HG03045 (cell line): ENCODE results near the gene GNAL.
"Not testable (repeated sequence)": the region's sequence is repeated elsewhere in the genome, so short reads cannot be mapped to it uniquely, and the experiment has no call there.

Experiments
- ATAC-seq: cut with Tn5 transposase; IDR thresholded peaks from one replicate; pipeline ENCODE4 v1.9.1; 2021; ENCODE audit warnings: mild to moderate bottlenecking, moderate library complexity; ENCODE audit not compliant: unreplicated experiment

GNAL gene

DNA sequence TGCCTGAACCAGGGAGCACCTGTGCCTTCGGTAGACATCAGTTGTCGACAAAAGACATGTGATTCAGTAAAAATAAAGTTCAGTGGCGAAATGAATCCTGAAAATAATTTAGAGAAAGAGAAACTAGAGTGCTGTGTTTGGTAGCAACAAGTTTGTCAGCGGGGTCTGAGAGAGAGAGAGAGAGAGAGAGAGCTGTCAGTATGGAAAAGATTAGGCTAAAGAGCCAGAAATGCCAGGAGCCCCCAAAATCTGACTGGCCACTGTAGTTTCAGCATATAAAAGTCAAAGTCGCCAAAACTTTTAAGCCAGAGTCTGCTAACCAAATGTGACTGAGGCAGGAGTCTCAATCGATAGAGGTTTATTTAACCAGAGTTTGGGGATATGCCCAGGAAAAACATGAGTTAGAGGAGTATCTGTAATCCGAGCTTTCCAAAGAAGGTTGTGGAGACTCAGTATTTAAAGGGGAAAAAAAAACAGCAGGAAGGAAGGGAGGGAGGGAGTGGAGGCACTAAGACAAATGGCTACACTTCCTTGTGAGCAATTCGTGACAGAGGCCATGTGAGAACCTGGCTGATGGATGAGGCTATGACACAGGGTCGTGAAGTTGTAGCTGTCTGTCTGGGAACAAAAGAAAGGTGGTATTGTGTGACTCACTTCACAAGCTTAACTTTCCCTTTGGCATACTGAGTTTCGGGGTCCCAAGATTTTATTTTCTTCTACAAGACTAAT is 20.5 kb upstream of the GNAL start:
- no peak for ATAC-seq

DNA sequence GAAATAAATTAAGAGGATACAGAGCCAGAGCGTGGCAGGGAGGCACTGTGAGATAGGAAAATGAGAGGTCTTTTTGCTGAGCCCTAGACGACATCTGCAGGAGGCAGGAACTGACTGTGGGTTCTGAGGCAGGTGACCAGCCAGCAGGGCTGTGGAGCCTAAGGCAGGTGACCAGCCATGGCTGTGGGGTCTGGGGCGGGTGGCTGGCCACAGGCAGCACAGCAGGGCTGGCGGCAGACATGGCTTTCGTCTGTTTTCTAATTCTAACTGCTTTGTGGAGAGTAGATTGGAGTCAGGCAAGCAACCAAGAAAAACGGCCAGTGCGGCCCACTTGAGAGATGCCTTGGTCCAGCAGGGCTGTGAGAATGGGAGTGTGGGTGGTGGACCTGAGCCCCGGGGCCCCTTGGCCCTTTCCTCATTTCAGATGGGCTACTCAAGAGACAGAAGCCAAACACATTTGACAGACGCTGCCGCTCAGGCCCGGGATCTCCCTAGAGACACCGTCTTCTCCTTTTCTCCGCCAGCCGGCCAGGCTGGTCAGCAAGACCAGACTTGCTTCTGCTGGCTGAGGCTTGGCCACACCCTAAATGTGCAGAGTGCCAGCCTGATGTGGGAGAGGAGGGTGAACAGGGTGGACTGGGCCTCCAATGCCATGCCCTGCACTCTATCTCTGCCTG is 19.7 kb upstream of the GNAL start:
- no peak for ATAC-seq

DNA sequence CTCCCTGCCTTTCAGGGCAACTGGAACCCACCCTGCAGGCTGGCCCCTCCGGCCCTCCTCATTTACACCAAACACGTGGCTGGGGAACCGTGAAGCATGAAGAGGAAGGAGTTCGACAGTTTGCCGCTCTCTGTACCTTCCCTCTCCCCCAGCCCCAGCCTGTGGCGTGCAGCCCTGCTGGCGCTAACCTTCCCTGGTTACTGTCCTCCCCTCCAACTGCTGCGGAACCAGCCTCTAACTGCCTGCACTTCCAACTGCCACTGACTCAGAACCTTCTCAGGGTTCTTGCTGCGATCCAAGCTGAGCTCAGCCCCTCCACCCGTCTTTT is 19.2 kb upstream of the GNAL start:
- ATAC-seq = no peak

DNA sequence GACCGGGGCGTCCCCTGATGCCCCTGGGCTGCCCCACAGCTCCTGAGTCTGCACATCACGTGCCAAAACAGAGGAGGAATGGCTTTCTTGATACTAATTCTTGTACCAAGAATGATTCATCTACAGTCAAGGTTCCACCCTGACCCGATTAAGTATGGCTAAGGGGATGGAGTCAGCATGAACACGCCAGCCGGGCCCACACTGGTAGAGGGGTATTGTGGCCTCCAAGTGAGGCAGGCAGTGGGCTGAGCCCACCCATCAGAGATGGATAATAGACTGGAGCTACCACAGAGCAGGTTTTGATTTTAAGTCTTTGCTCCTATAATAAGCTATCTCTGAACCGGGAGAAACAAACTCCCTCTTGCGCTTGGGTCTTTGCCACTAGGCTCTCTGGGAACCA is 17.9 kb upstream of the GNAL start:
- ATAC-seq = no peak

DNA sequence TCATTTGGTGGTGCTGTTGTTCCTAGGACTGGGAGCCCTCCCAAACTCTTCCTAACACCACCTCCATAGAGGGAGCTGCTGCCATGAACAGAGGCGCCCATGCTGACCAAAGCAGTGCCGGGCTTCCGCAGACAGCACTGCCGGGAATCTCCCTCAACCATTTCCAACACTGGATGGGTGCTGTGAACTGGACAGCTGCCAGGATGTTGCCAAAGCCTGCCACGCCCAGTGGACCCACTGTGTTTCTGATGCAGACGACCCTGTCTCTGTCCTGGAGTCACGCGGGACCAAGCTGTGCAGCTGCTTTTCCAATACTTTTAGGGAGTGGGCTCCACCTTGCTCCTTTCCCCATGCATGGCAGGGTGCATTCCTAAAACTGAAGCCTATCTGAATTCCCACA is 16.9 kb upstream of the GNAL start:
- no peak for ATAC-seq

DNA sequence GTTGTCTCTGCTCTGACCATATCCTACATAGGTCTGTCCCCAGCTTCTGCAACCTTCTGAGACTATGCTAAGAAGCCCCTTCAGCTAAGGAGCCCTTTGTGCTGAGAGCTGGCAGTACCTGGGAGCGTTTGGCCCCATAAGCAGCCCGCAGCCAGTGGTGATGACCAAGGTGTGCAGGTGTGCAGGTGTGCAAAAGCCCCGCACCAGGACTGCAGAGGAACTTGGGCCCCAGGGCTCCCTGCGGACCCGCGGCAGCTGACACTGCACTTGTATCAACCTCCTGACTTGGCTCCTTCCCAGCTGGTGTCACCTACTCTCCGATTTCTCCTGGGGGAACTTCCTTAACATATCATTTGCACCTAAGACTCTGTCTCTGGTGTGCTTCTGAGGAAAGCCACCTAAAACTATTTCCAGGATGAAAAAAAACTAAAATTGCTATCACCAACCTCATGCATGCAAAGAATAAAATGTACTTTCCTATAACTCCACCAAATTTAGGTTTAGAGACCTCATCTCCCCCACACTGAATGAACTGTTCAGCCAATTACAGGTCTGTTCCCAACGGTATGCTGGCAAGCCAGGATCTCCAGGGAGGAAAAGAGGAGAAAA is 16.1 kb upstream of the GNAL start:
- ATAC-seq = no peak

DNA sequence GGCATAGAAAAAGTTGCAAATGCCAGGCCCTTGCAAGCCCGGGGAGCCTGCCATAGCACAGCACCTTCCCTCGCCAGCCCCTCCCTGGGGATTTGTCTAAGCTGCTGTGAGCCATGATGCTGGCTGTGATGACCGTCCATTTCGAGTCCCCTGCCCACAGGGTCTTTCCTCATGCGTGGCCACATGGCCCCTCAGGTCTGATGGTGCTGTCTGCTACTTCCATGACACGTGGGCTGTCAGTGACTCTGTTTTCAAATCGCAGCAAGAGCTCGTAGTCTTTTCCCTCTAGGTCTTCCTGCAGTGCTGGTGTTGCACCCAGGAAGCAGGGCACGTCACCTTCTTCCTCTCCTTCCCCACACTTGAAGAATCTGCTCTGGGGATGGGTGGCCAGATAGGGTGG is 15.5 kb upstream of the GNAL start:
- no peak for ATAC-seq

DNA sequence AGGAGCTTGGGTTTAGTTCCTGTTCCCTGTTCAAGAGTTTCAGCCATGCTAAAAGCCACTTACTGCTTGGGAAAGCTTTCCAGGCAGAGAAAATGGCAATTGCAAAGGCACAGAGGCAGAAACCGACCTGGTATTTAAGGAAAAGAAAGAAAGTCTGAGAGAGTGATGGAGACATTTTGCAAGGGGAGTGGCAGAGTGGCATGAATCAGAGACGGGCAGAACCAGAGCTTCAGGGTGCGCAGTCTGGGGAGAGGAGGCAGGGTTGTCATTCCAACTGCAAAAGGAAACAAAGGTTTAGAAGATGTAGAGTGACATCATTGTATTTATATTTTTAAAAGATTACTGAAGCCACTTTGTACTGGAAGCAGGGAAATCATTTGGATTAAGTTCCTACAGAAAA is 14.9 kb upstream of the GNAL start:
- ATAC-seq = no peak

DNA sequence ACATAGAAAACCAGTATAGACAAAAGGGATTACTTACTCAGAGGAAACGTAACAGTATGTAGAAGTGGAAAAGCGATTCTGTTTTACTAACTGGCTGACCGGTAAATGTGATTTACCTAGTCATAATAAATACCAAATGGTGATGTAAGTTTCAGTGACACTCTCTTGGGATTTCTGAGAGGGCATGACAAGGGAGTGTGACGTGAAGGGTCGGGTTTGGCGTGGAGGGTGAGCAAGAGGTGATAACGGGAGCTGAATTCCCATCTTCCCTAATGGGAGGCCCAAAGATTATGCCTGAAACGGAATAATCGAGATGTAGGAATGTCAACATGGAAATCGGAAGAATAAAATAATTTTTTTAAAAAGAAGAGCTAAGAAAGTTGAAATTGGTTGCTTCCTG is 12.7 kb upstream of the GNAL start:
- no peak for ATAC-seq

DNA sequence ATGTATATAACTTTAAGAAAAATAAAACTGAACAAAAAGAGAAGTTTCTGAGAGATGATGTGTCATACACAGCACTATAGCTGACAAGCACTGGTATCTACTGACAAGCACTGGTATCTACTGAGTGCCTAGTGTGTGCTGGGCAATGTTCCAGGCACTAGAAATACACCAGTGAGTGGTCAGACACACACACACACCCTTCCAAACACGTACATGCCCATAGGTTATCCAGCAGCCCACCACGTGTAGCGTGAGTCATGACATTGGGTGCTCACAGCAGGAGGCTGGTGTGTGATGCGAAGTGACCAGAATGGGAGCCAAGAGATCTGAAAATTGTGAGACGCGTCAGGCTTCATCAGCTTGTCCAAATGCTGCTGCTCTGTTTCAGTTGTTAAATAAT is 12.2 kb upstream of the GNAL start:
- ATAC-seq = no peak

DNA sequence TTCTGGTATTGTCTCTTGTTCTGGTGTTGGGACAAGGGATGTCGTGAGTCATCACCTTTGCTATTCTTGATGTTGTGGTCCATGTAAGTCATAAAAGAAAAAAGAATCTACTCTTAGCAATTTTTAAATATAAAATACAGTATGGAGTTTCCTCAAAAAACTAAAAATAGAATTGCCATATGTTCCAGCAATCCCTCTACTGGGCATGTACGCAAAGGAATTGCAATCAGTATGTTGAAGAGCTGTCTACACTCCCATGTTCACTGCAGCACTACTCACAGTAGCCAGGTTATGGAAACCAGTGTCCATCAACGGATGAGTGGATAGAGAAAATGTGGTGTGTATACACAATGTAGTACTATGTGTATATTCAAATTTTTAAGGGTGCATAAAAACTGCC is 10.9 kb upstream of the GNAL start:
- ATAC-seq = no peak

DNA sequence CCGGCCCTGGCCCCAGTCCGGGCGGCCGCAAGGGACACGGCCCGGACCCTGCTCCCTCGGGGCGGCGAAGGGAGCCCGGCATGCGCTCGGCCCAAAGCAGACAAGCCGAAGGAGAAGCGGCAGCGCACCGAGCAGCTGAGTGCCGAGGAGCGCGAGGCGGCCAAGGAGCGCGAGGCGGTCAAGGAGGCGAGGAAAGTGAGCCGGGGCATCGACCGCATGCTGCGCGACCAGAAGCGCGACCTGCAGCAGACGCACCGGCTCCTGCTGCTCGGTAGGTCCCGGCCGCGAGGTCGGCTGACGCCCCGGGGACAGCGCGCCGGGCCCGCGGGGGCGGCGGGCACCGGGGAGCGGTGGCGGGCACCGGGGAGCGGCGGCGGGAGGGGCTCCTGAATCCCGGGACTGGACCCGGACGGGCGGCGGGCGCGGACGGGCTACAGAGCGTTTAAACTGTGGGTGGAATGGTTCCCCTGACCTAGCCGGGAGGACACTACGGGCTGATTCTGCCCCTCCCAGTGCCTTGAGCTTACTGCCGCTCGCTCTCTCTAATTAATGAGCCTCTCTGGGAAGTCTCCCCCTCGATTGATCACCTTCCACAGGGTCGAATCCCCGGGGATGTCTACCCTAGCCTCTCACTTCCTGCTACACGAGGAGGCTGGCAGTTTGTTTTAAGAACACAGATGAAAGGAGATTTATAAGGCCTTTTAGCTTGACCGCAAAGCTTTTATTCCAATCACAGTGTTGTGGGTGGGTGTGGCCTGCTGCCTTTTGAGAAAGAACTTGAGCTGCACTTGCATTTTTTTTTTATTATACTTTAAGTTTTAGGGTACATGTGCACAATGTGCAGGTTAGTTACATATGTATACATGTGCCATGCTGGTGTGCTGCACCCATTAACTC is 853 bp downstream of the GNAL start:
- ATAC-seq = peak; percentile 36

DNA sequence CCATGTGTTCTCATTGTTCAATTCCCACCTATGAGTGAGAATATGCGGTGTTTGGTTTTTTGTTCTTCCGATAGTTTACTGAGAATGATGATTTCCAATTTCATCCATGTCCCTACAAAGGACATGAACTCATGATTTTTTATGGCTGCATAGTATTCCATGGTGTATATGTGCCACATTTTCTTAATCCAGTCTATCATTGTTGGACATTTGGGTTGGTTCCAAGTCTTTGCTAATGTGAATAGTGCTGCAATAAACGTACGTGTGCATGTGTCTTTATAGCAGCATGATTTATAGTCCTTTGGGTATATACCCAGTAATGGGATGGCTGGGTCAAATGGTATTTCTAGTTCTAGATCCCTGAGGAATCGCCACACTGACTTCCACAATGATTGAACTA is 1.6 kb downstream of the GNAL start:
- not testable (repeated sequence) for ATAC-seq

DNA sequence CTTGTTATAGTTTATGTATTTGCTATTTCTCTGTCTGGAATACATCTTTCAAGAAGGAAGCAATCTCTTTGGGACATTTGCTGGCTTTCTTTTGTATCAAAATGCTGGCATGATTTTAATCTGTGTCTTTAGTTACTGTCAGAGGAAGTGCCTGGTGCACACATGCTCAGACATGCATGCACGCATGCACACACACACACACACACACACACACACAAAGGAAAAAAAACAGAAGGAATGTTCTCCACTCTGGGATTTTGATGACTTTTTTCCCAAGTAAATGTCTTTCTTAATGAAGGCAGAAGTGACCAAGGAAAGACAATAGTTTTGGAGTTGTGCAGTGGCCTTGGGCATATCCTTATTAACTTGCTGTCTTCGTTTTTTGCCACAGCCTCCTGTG is 6.7 kb downstream of the GNAL start:
- ATAC-seq = no peak

DNA sequence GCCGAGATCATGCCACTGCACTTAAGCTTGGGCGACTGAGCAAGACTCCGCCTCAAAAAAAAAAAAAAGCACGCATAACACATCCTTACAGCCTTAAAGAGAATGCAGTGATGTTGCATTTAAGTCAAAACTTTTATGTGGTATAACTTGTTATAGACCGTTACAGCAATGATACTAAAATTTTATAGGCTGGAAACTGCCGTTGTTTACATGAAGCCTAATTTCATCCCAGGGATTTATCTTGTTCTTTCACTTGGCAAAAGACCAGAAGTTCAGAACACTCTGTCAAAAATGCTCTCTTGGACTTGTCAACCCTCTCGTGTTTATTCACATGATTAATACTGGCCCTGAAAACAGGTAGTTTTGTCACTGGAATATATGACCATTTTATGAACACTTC is 7.4 kb downstream of the GNAL start:
- ATAC-seq = no peak

DNA sequence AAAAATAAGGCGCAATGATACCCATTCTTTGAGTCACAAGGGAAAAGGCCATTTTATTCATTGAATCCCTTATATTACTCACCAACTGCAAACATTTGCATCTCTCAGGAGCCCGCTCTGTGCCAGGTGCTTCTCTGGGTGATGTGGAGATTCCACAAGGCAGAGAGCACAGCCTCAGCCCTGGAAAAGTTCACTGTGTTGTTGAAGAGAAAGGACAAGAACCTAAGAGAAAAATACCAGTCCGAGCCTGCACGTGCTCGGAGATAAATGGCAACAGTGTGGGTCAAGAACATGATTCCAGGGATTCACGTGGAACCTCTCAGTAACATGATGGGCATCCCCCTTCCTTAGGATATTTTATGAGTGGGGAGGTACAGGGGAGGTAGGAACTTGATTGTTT is 11.8 kb downstream of the GNAL start:
- no peak for ATAC-seq

DNA sequence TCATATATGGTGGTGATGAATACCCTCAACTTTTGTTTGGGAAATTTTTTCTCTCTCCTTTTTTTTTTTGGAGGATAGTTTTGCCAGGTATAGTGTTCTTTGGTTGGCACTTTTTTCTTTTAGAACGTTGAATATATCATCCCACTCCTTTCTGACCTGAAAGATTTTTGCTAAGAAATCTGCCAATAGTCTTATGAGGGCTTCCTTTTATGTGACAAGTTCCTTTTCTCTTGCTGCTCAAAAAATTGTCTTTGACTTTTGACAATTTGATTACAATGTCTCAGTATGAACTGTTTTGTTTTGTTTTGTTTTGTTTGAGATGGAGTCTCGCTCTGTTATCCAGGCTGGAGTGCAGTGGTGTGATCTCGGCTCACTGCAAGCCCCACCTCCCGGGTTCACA is 21.5 kb downstream of the GNAL start:
- ATAC-seq = no peak

DNA sequence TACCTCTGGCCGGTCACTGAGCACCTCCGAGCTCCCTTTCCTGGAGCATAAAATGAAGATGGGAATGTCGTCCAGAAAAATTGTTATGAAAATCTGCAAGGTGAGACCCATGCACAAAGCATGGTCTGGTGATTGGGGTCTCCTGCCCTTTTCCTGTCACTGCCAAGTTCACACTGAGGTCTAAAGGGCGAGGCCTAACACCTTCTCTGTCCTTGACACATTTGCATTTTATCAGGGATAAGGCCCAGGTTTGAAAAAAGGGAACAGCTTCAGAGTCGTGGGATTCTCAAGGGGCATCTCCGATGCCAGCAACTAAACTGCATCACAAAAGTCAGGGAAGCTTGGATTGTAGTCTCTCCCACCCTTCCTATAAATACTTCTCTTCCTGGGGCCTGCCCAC is 24.7 kb downstream of the GNAL start:
- no peak for ATAC-seq

DNA sequence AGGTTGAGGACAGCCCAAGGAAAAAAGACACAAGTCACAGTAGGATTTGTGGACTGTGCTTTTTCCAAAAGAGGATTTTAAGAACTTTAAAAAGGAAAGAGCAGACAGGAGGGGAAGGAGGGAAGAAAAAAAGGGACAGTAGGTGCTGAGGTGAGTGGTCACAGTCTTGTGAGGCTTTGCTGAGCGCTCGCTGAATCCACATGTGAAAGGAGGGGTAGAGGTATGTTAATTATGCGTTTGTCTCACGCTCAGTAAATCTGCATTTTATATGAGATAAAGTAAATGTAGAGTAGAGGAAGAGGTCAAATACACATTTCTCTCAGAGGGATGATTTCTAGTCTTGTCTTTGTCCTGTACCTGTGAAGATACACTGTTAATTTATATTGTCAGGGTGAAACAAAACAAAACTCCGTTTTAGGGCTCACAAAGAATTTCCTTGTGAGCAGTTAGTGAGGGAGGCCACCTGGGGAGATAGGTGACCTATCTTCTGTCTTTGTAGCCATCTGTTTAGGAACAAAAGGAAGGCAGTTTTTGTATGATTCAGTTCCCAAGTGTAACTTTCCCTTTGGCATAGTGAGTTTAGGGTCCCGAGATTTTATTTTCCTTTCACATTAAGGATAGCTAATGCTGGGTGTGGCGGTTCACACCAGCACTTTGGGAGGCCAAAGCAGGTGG is 25.3 kb downstream of the GNAL start:
- ATAC-seq = no peak

DNA sequence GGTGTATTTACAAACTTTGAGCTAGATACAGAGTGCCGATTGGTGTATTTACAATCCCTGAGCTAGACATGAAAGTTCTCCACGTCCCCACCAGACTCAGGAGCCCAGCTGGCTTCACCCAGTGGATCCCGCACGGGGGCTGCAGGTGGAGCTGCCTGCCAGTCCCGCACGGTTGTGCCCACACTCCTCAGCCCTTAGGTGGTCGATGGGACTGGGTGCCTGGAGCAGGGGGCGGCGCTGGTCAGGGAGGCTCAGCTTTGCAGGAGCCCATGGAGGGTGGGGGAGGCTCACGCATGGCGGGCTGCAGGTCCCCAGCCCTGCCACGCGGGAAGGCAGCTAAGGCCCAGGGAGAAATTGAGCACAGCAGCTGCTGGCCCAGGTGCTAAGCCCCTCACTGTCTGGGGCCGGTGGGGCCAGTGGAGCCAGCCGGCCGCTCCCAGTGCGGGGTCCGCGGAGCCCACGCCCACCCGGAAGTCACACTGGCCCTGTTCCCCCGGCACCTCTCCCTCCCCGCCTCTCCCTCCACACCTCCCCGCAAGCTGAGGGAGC is 27.8 kb downstream of the GNAL start:
- ATAC-seq = not testable (repeated sequence)

DNA sequence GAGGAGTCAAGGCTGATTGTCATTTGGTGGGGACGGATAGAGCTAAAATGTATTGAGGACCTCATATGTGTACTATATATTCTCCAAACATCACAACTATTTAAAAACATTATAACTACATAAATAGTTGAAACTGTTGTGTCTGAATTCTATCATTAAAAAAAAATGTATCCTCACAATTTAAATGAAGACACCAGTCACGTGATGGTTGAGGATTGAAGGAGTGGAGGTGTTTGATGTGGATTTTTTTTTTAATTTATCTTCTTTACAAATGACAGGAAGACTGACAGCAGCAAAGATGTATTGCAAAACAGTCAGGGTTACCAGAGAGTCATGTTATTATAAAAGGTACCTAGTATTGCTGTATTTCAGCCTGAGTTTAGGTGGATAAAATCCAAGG is 30.0 kb downstream of the GNAL start:
- no peak for ATAC-seq
